HepG2 (cell line): ENCODE measurements around the gene GDAP1L1. TPM values are rescaled to one million over a fixed set of nuclear protein-coding genes. Genes with fewer than 3 reads are reported as not detected.

Experiments
- ARID5B ChIP-seq: IDR thresholded peaks from 2 replicates; pipeline ENCODE4 v1.4.0; 2020; ENCODE audit warnings: mild to moderate bottlenecking, missing genetic modification reagents
- CEBPB ChIP-seq: IDR thresholded peaks from 2 replicates; pipeline ENCODE4 v1.6.1; 2011; ENCODE audit warnings: low read depth, low read length, improper control_type of control experiment, borderline replicate concordance
- CHD2 ChIP-seq: IDR thresholded peaks from 2 replicates; pipeline ENCODE4 v1.6.1; 2011; ENCODE audit warnings: low read depth, low read length, improper control_type of control experiment
- DPF2 ChIP-seq: sonication (generic); formaldehyde crosslinking; IDR thresholded peaks from 2 replicates; pipeline ENCODE4 v1.4.0; 2020; ENCODE audit warnings: mild to moderate bottlenecking, low read depth, missing genetic modification reagents, borderline replicate concordance
- HDAC2 ChIP-seq: sonication (generic); formaldehyde crosslinking; IDR thresholded peaks from 2 replicates; pipeline ENCODE4 v1.4.0; 2020; ENCODE audit warnings: missing genetic modification reagents
- HOXA9 ChIP-seq: sonication (generic); formaldehyde crosslinking; IDR thresholded peaks from 2 replicates; pipeline ENCODE4 v1.8.1; 2022; ENCODE audit warnings: missing genetic modification reagents, mild to moderate bottlenecking, moderate library complexity, borderline replicate concordance
- KLF12 ChIP-seq: sonication (generic); formaldehyde crosslinking; IDR thresholded peaks from 2 replicates; pipeline ENCODE4 v1.4.0; 2020; ENCODE audit warnings: missing genetic modification reagents, borderline replicate concordance
- KLF16 ChIP-seq, 2 experiments: sonication (generic) in 1 of 2; formaldehyde crosslinking in 1 of 2; IDR thresholded peaks; 2 replicates each; pipeline versions ENCODE4 v1.6.1 to v1.8.0; 2016 to 2023; ENCODE audit warnings: missing genetic modification reagents in 2 of 2, missing compliant biosample characterization in 1 of 2
- MYPOP ChIP-seq: sonication (generic); formaldehyde crosslinking; IDR thresholded peaks from 2 replicates; pipeline ENCODE4 v1.8.1; 2023; ENCODE audit warnings: mild to moderate bottlenecking, moderate library complexity, missing genetic modification reagents
- NFIC ChIP-seq: IDR thresholded peaks from 2 replicates; pipeline ENCODE4 v1.6.1; 2012; ENCODE audit warnings: mild to moderate bottlenecking, low read length, inconsistent platforms
- PAWR ChIP-seq: sonication (generic); formaldehyde crosslinking; IDR thresholded peaks from 2 replicates; pipeline ENCODE4 v1.4.0; 2020; ENCODE audit warnings: missing genetic modification reagents, mild to moderate bottlenecking, borderline replicate concordance
- SMARCE1 ChIP-seq: fragments of 450-650 bp; IDR thresholded peaks from 2 replicates; pipeline ENCODE4 v1.6.1; 2017; ENCODE audit warnings: borderline replicate concordance
- SRSF4 ChIP-seq: fragments of 200-400 bp; formaldehyde crosslinking; IDR thresholded peaks from one replicate; pipeline ENCODE4 v1.6.1; 2018; ENCODE audit warnings: mild to moderate bottlenecking, low read depth, low read length, moderate library complexity; ENCODE audit not compliant: poor library complexity, severe bottlenecking
- SRY ChIP-seq: sonication (generic); formaldehyde crosslinking; IDR thresholded peaks from 2 replicates; pipeline ENCODE4 v1.8.0; 2022; ENCODE audit warnings: mild to moderate bottlenecking, missing genetic modification reagents
- ZIK1 ChIP-seq: sonication (generic); formaldehyde crosslinking; IDR thresholded peaks from 2 replicates; pipeline ENCODE4 v1.5.0; 2020; ENCODE audit warnings: mild to moderate bottlenecking, low read depth, missing genetic modification reagents, borderline replicate concordance
- ZNF34 ChIP-seq: sonication (generic); formaldehyde crosslinking; IDR thresholded peaks from 2 replicates; pipeline ENCODE4 v1.4.0; 2020; ENCODE audit warnings: mild to moderate bottlenecking, missing genetic modification reagents, borderline replicate concordance
- ZNF546 ChIP-seq: sonication (generic); formaldehyde crosslinking; conservative IDR thresholded peaks from 2 replicates; pipeline ENCODE4 v1.8.1; 2023; ENCODE audit warnings: mild to moderate bottlenecking, missing genetic modification reagents
- ZNF660 ChIP-seq: sonication (generic); formaldehyde crosslinking; IDR thresholded peaks from 2 replicates; pipeline ENCODE4 v1.5.1; 2020; ENCODE audit warnings: mild to moderate bottlenecking, low read depth, missing genetic modification reagents, borderline replicate concordance
- ZNF746 ChIP-seq: sonication (generic); formaldehyde crosslinking; IDR thresholded peaks from 2 replicates; pipeline ENCODE4 v1.8.0; 2022; ENCODE audit warnings: mild to moderate bottlenecking, missing genetic modification reagents
- ZNF883 ChIP-seq: sonication (generic); formaldehyde crosslinking; IDR thresholded peaks from 2 replicates; pipeline ENCODE4 v1.5.1; 2020; ENCODE audit warnings: mild to moderate bottlenecking, missing genetic modification reagents; ENCODE audit errors: not compliant biosample characterization
- polyA plus RNA-seq, 8 experiments: library from polyadenylated mRNA; depleted of rRNA in 3 of 8; stranded (reverse) in 7 of 8; unstranded in 1 of 8; fragments of >200 nt; fragmentation: Illumina TruSeq in 4 of 8; extraction: Trizol in 4 of 8; gene quantifications; 2 replicates each; pipeline versions ENCODE4 v1.2.1 to v1.2.3, GENCODE V29; 2011 to 2016; ENCODE audit warnings: low read depth in 4 of 8, missing spikeins in 1 of 8, mixed read lengths in 1 of 8; ENCODE audit not compliant: insufficient read depth in 1 of 8
- total RNA-seq, 5 experiments: library from RNA; depleted of rRNA; stranded (reverse); fragments of >200 nt; fragmentation: Illumina TruSeq; extraction: Trizol; gene quantifications; 2 replicates each; pipeline ENCODE4 v1.2.3, GENCODE V29; 2016; ENCODE audit warnings: low read depth in 1 of 5
- TF ChIP-seq, protein P1 (sequence below): IDR thresholded peaks from 2 replicates; pipeline ENCODE4 v1.6.1; 2016; ENCODE audit warnings: missing compliant biosample characterization, missing genetic modification reagents, borderline replicate concordance
- TF ChIP-seq, protein P2 (sequence below): IDR thresholded peaks from 2 replicates; pipeline ENCODE4 v1.6.1; 2016; ENCODE audit warnings: low read depth

GDAP1L1 gene
- total and polyA plus RNA-seq, 2 of the 13 experiments (the other 11 are each of a cell fraction or from before 2014, with no cell fraction given) = 0.04 TPM; not detected in 1

GRCh38 chr20:44326391-44327159, 79.5 kb downstream of the GDAP1L1 start (continued):
- TF ChIP-seq, protein P1, sequence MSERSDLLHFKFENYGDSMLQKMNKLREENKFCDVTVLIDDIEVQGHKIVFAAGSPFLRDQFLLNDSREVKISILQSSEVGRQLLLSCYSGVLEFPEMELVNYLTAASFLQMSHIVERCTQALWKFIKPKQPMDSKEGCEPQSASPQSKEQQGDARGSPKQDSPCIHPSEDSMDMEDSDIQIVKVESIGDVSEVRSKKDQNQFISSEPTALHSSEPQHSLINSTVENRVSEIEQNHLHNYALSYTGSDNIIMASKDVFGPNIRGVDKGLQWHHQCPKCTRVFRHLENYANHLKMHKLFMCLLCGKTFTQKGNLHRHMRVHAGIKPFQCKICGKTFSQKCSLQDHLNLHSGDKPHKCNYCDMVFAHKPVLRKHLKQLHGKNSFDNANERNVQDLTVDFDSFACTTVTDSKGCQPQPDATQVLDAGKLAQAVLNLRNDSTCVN (CRISPR knock-in tag) = no peak
- TF ChIP-seq SRY (CRISPR knock-in tag) (no peak), ZNF546 (CRISPR knock-in tag) (no peak), ZNF660 (CRISPR knock-in tag) (no peak), MYPOP (no peak), PAWR (CRISPR knock-in tag) (no peak), ZNF34 (CRISPR knock-in tag) (peak; percentile 74; the same call in 1 of the 2 replicates), ARID5B (CRISPR knock-in tag) (peak; percentile 62), HOXA9 (CRISPR knock-in tag) (0 out of 2 replicates have a peak, but pooled peaks have one; percentile 60), ZNF883 (CRISPR knock-in tag) (peak; percentile 52), KLF16 (CRISPR knock-in tag; IDR thresholded peaks at IDR 0.05) (0 out of 4 replicates have a peak, but pooled peaks of 1 of the 2 experiments have one; percentile 31), KLF12 (CRISPR knock-in tag) (no peak), CEBPB (no peak), DPF2 (CRISPR knock-in tag) (no peak), HDAC2 (CRISPR knock-in tag) (0 out of 2 replicates have a peak, but pooled peaks have one; percentile 39), SRSF4 (no peak), NFIC (no peak), ZIK1 (CRISPR knock-in tag) (no peak), SMARCE1 (no peak), ZNF746 (CRISPR knock-in tag) (no peak), CHD2 (no peak)
- TF ChIP-seq, protein P2, sequence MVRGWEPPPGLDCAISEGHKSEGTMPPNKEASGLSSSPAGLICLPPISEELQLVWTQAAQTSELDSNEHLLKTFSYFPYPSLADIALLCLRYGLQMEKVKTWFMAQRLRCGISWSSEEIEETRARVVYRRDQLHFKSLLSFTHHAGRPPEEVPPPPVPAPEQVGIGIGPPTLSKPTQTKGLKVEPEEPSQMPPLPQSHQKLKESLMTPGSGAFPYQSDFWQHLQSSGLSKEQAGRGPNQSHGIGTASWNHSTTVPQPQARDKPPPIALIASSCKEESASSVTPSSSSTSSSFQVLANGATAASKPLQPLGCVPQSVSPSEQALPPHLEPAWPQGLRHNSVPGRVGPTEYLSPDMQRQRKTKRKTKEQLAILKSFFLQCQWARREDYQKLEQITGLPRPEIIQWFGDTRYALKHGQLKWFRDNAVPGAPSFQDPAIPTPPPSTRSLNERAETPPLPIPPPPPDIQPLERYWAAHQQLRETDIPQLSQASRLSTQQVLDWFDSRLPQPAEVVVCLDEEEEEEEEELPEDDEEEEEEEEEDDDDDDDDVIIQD (CRISPR knock-in tag) = no peak
